DND-41 (cell line): ENCODE data around the gene PSMB10.

Experiments
- ATAC-seq: fragments of 200-7000 bp; cut with Tn5 transposase; 3 replicates; pipeline ENCODE4 v1.9.1; 2021; ENCODE audit warnings: low read depth; ENCODE audit not compliant: insufficient read depth
- DNase-seq: peaks from one replicate; pipeline ENCODE4 v3.0.0-alpha.2; 2020
- H2AFZ ChIP-seq: 2 replicates; pipeline ENCODE4 v1.6.0; 2012; ENCODE audit warnings: low read depth, low read length
- H3K27ac ChIP-seq: 2 replicates; pipeline ENCODE4 v1.5.1; 2012; ENCODE audit warnings: low read length, inconsistent platforms
- H3K27me3 ChIP-seq: fragments of 200-600 bp; sonication (generic); 2 replicates; pipeline ENCODE4 v1.6.0; 2012; ENCODE audit warnings: low read length, mild to moderate bottlenecking, inconsistent platforms; ENCODE audit not compliant: insufficient read depth, poor library complexity
- H3K36me3 ChIP-seq: 2 replicates; pipeline ENCODE4 v1.5.1; 2012; ENCODE audit warnings: low read length, inconsistent platforms; ENCODE audit not compliant: insufficient read depth
- H3K4me1 ChIP-seq: 2 replicates; pipeline ENCODE4 v1.5.1; 2012; ENCODE audit warnings: mild to moderate bottlenecking, low read length; ENCODE audit not compliant: insufficient read depth
- H3K4me2 ChIP-seq: 2 replicates; pipeline ENCODE4 v1.6.0; 2012; ENCODE audit warnings: mild to moderate bottlenecking, moderate library complexity, low read length, inconsistent platforms; ENCODE audit not compliant: insufficient read depth
- H3K4me3 ChIP-seq, 2 experiments: fragments of 200-600 bp in 1 of 2; shearing (Covaris generic) in 1 of 2; 2 replicates each; pipeline ENCODE4 v1.5.1; 2012 to 2016; ENCODE audit warnings: inconsistent platforms in 2 of 2, low read length in 2 of 2, mild to moderate bottlenecking in 2 of 2, low read depth in 1 of 2, moderate library complexity in 1 of 2
- H3K79me2 ChIP-seq: 2 replicates; pipeline ENCODE4 v1.6.0; 2012; ENCODE audit warnings: low read length, inconsistent platforms; ENCODE audit not compliant: insufficient read depth
- H3K9ac ChIP-seq: 2 replicates; pipeline ENCODE4 v1.6.0; 2012; ENCODE audit warnings: low read depth, mild to moderate bottlenecking, inconsistent platforms, low read length, moderate library complexity
- H3K9me3 ChIP-seq: 2 replicates; pipeline ENCODE4 v1.5.1; 2012; ENCODE audit warnings: low read length, moderate library complexity, mild to moderate bottlenecking, inconsistent platforms; ENCODE audit not compliant: insufficient read depth, severe bottlenecking
- H4K20me1 ChIP-seq: 2 replicates; pipeline ENCODE4 v1.6.0; 2012; ENCODE audit warnings: low read length; ENCODE audit not compliant: insufficient read depth
- CTCF ChIP-seq: IDR thresholded peaks from 2 replicates; pipeline ENCODE4 v1.5.1; 2012; ENCODE audit warnings: borderline replicate concordance, low read length, moderate library complexity, mild to moderate bottlenecking; ENCODE audit not compliant: poor library complexity, severe bottlenecking; ENCODE audit errors: extremely low read depth
- EZH2 ChIP-seq: IDR thresholded peaks from 3 replicates; pipeline ENCODE4 v1.6.1; 2012; ENCODE audit warnings: borderline replicate concordance, low read depth, mild to moderate bottlenecking, moderate library complexity, low read length, inconsistent platforms; ENCODE audit not compliant: severe bottlenecking

The PSMB10 gene

GRCh38 chr16:67946128-67946569 lies 9.5 kb upstream of the PSMB10 start:
- H3K27ac ChIP-seq, result no peak overlapping the region
- no peak overlapping the region for H3K4me3 ChIP-seq
- TF ChIP-seq CTCF (no peak), EZH2 (no peak)
- peaks cover 91% of the 10 kb centered on the region for H3K36me3 ChIP-seq
- DNase-seq (no peak), ATAC-seq (no peak)
- H3K9me3 ChIP-seq, result no peaks in the 10 kb centered on the region
- H3K27me3 ChIP-seq, result no peaks in the 10 kb centered on the region
- H2AFZ ChIP-seq, result no peak overlapping the region
- no peak overlapping the region for H3K4me2 ChIP-seq
- H3K4me1 ChIP-seq, result no peaks in the 10 kb centered on the region
- H4K20me1 ChIP-seq, result no peaks in the 10 kb centered on the region
- no peak overlapping the region for H3K9ac ChIP-seq
- no peaks in the 10 kb centered on the region for H3K79me2 ChIP-seq

- Histone ChIP-seq H3K9ac (no peak overlapping the region), H3K4me3 (no peak overlapping the region), H3K36me3 (peaks cover 84% of the 10 kb centered on the region), H3K79me2 (no peaks in the 10 kb centered on the region), H3K4me2 (no peak overlapping the region), H4K20me1 (no peaks in the 10 kb centered on the region), H3K9me3 (no peaks in the 10 kb centered on the region), H2AFZ (no peak overlapping the region), H3K27me3 (no peaks in the 10 kb centered on the region), H3K4me1 (no peaks in the 10 kb centered on the region), H3K27ac (no peak overlapping the region)
- ATAC-seq (no peak), DNase-seq (no peak)
- TF ChIP-seq EZH2, result no peak
- TF ChIP-seq CTCF, result no peak
Observed at GRCh38 chr16:67945392-67945933, 8.8 kb upstream of the PSMB10 start.

GRCh38 chr16:67944690-67945391 lies 8.2 kb upstream of the PSMB10 start:
- no peak for DNase-seq
- Histone ChIP-seq H3K27ac (no peak overlapping the region), H3K36me3 (peaks cover 83% of the 10 kb centered on the region), H3K4me1 (no peaks in the 10 kb centered on the region), H2AFZ (no peak overlapping the region), H3K4me2 (no peak overlapping the region), H3K9ac (no peak overlapping the region), H3K9me3 (no peaks in the 10 kb centered on the region), H3K79me2 (no peaks in the 10 kb centered on the region), H4K20me1 (no peaks in the 10 kb centered on the region), H3K27me3 (no peaks in the 10 kb centered on the region), H3K4me3 (no peak overlapping the region)
- no peak for ATAC-seq
- TF ChIP-seq EZH2, result no peak
- TF ChIP-seq CTCF, result no peak
